ENCODE results near the gene AMFR.

The AMFR gene

GRCh38 chr16:56341656-56342399 lies 83.5 kb downstream of the AMFR start:
- no peak for TF ChIP-seq FOXP2 (optimal IDR thresholded peaks at IDR 0.05; ENCODE audit: borderline replicate concordance, extremely low read depth, extremely low read length, insufficient read depth)
- TF ChIP-seq TAF1 (IDR thresholded peaks at IDR 0.05; ENCODE audit: borderline replicate concordance, insufficient read depth, low read length): no peak
- no peak for TF ChIP-seq SIN3A (IDR thresholded peaks at IDR 0.05; ENCODE audit: borderline replicate concordance, insufficient read depth, low read length)
- no peak for TF ChIP-seq POLR2AphosphoS5 (IDR thresholded peaks at IDR 0.05; ENCODE audit: low read depth, low read length)
- no peak for TF ChIP-seq REST (IDR thresholded peaks at IDR 0.05; ENCODE audit: insufficient read depth in 1 of 2, low read depth in 2 of 2, low read length in 2 of 2)

GRCh38 chr16:56340864-56341365 lies 84.4 kb downstream of the AMFR start:
- no peak for TF ChIP-seq SIN3A (IDR thresholded peaks at IDR 0.05; ENCODE audit: borderline replicate concordance, insufficient read depth, low read length)

- TF ChIP-seq SIN3A (IDR thresholded peaks at IDR 0.05; ENCODE audit: borderline replicate concordance, insufficient read depth, low read length) (no peak), FOXP2 (optimal IDR thresholded peaks at IDR 0.05; ENCODE audit: borderline replicate concordance, extremely low read depth, extremely low read length, insufficient read depth) (no peak), TAF1 (IDR thresholded peaks at IDR 0.05; ENCODE audit: borderline replicate concordance, insufficient read depth, low read length) (no peak), REST (IDR thresholded peaks at IDR 0.05; ENCODE audit: insufficient read depth in 1 of 2, low read depth in 2 of 2, low read length in 2 of 2) (no peak), POLR2AphosphoS5 (IDR thresholded peaks at IDR 0.05; ENCODE audit: low read depth, low read length) (no peak)
Measured at GRCh38 chr16:56340416-56340815, 84.9 kb downstream of the AMFR start.

- no peak for TF ChIP-seq FOXP2 (optimal IDR thresholded peaks at IDR 0.05; ENCODE audit: borderline replicate concordance, extremely low read depth, extremely low read length, insufficient read depth)
- no peak for TF ChIP-seq POLR2AphosphoS5 (IDR thresholded peaks at IDR 0.05; ENCODE audit: low read depth, low read length)
- TF ChIP-seq TAF1 (IDR thresholded peaks at IDR 0.05; ENCODE audit: borderline replicate concordance, insufficient read depth, low read length): no peak
- no peak for TF ChIP-seq REST (IDR thresholded peaks at IDR 0.05; ENCODE audit: insufficient read depth in 1 of 2, low read depth in 2 of 2, low read length in 2 of 2)
- no peak for TF ChIP-seq SIN3A (IDR thresholded peaks at IDR 0.05; ENCODE audit: borderline replicate concordance, insufficient read depth, low read length)
Measured at GRCh38 chr16:56339431-56340195, 85.7 kb downstream of the AMFR start.

- TF ChIP-seq FOXP2 (optimal IDR thresholded peaks at IDR 0.05; ENCODE audit: borderline replicate concordance, extremely low read depth, extremely low read length, insufficient read depth) (no peak), SIN3A (IDR thresholded peaks at IDR 0.05; ENCODE audit: borderline replicate concordance, insufficient read depth, low read length) (no peak), POLR2AphosphoS5 (IDR thresholded peaks at IDR 0.05; ENCODE audit: low read depth, low read length) (no peak), TAF1 (IDR thresholded peaks at IDR 0.05; ENCODE audit: borderline replicate concordance, insufficient read depth, low read length) (no peak), REST (IDR thresholded peaks at IDR 0.05; ENCODE audit: insufficient read depth in 1 of 2, low read depth in 2 of 2, low read length in 2 of 2) (no peak)
Measured at GRCh38 chr16:56338566-56339318, 86.6 kb downstream of the AMFR start.
